H9 (cell line): ENCODE measurements around the gene SEMA3E. TPM values are rescaled to one million over a fixed set of nuclear protein-coding genes. Genes with fewer than 3 reads are reported as not detected.
"Not testable (repeated sequence)": the region's sequence is repeated elsewhere in the genome, so short reads cannot be mapped to it uniquely, and the experiment has no call there.

ENCODE experiments used
- DNase-seq: peaks from one replicate; pipeline ENCODE4 v3.0.0-alpha.2; 2017
- H2AFZ ChIP-seq: one replicate; pipeline ENCODE4 v1.6.1; 2013; ENCODE audit warnings: mild to moderate bottlenecking, low read length, control low read depth, moderate library complexity
- H2AK5ac ChIP-seq: 2 replicates; pipeline ENCODE4 v1.6.1; 2013; ENCODE audit warnings: low read length, control low read depth, mixed read lengths; ENCODE audit not compliant: insufficient read length
- H2BK120ac ChIP-seq: one replicate; pipeline ENCODE4 v1.6.1; 2013; ENCODE audit warnings: low read depth, mild to moderate bottlenecking, low read length, control low read depth, inconsistent platforms; ENCODE audit not compliant: poor library complexity, severe bottlenecking
- H2BK12ac ChIP-seq: 2 replicates; pipeline ENCODE4 v1.6.1; 2013; ENCODE audit warnings: low read length, control low read depth, mixed read lengths, low read depth; ENCODE audit not compliant: insufficient read length
- H2BK15ac ChIP-seq: 2 replicates; pipeline ENCODE4 v1.6.1; 2013; ENCODE audit warnings: low read depth, low read length, control low read depth
- H2BK20ac ChIP-seq: one replicate; pipeline ENCODE4 v1.6.1; 2013; ENCODE audit warnings: low read depth, mild to moderate bottlenecking, low read length, control low read depth, inconsistent platforms; ENCODE audit not compliant: poor library complexity, severe bottlenecking
- H2BK5ac ChIP-seq: 2 replicates; pipeline ENCODE4 v1.6.1; 2013; ENCODE audit warnings: low read length, control low read depth, mixed read lengths; ENCODE audit not compliant: insufficient read length
- H3K14ac ChIP-seq: 2 replicates; pipeline ENCODE4 v1.6.1; 2013; ENCODE audit warnings: low read length, control low read depth; ENCODE audit not compliant: insufficient read depth
- H3K18ac ChIP-seq: 2 replicates; pipeline ENCODE4 v1.6.1; 2013; ENCODE audit warnings: low read depth, mild to moderate bottlenecking, mixed read lengths, low read length, control low read depth; ENCODE audit not compliant: insufficient read length
- H3K23ac ChIP-seq: 2 replicates; pipeline ENCODE4 v1.6.1; 2013; ENCODE audit warnings: low read length, control low read depth, mixed read lengths, low read depth; ENCODE audit not compliant: insufficient read length
- H3K23me2 ChIP-seq: 2 replicates; pipeline ENCODE4 v1.6.1; 2013; ENCODE audit warnings: low read depth, mild to moderate bottlenecking, mixed read lengths, low read length, control low read depth; ENCODE audit not compliant: insufficient read length, poor library complexity, severe bottlenecking
- H3K27ac ChIP-seq: 2 replicates; pipeline ENCODE4 v1.5.1; 2013; ENCODE audit warnings: low read length, control low read depth, mixed read lengths, low read depth; ENCODE audit not compliant: insufficient read length
- H3K27me3 ChIP-seq: 2 replicates; pipeline ENCODE4 v1.6.1; 2013; ENCODE audit warnings: low read length, control low read depth, inconsistent platforms; ENCODE audit not compliant: insufficient read depth
- H3K4ac ChIP-seq: 2 replicates; pipeline ENCODE4 v1.6.1; 2013; ENCODE audit warnings: low read depth, mild to moderate bottlenecking, control low read depth, inconsistent platforms, low read length, moderate library complexity
- H3K4me1 ChIP-seq: 2 replicates; pipeline ENCODE4 v1.6.1; 2013; ENCODE audit warnings: low read length, control low read depth, inconsistent platforms; ENCODE audit not compliant: insufficient read depth
- H3K4me2 ChIP-seq: 2 replicates; pipeline ENCODE4 v1.6.1; 2013; ENCODE audit warnings: low read length, control low read depth, mixed read lengths; ENCODE audit not compliant: insufficient read length, insufficient read depth
- H3K56ac ChIP-seq: 2 replicates; pipeline ENCODE4 v1.6.1; 2013; ENCODE audit warnings: low read depth, mild to moderate bottlenecking, mixed read lengths, low read length, control low read depth; ENCODE audit not compliant: insufficient read length
- H3K79me1 ChIP-seq: 2 replicates; pipeline ENCODE4 v1.6.1; 2013; ENCODE audit warnings: low read depth, mild to moderate bottlenecking, moderate library complexity, low read length, control low read depth, inconsistent platforms; ENCODE audit not compliant: insufficient read depth, poor library complexity, severe bottlenecking
- H3K79me2 ChIP-seq: 2 replicates; pipeline ENCODE4 v1.6.1; 2013; ENCODE audit warnings: low read length, control low read depth, inconsistent platforms; ENCODE audit not compliant: insufficient read depth
- H3K9ac ChIP-seq: 2 replicates; pipeline ENCODE4 v1.6.1; 2013; ENCODE audit warnings: low read length, control low read depth, mixed read lengths; ENCODE audit not compliant: insufficient read length; ENCODE audit errors: extremely low read depth
- H3K9me3 ChIP-seq: one replicate; pipeline ENCODE4 v1.6.1; 2013; ENCODE audit warnings: low read depth, low read length, inconsistent platforms; ENCODE audit not compliant: control insufficient read depth
- H3T11ph ChIP-seq: one replicate; pipeline ENCODE4 v1.6.1; 2013; ENCODE audit warnings: mild to moderate bottlenecking, low read length, control low read depth, inconsistent platforms
- H4K20me1 ChIP-seq: one replicate; pipeline ENCODE4 v1.6.1; 2013; ENCODE audit not compliant: control insufficient read depth, insufficient read length, insufficient read depth
- H4K5ac ChIP-seq: 2 replicates; pipeline ENCODE4 v1.6.1; 2013; ENCODE audit warnings: low read depth, mild to moderate bottlenecking, mixed read lengths, low read length, control low read depth; ENCODE audit not compliant: insufficient read length
- H4K8ac ChIP-seq: replicated peaks from 2 replicates; pipeline ENCODE4 v1.6.1; 2013; ENCODE audit warnings: low read length, control low read depth, mixed read lengths, low read depth; ENCODE audit not compliant: insufficient read length
- H4K91ac ChIP-seq: 2 replicates; pipeline ENCODE4 v1.6.1; 2013; ENCODE audit warnings: low read depth, mild to moderate bottlenecking, moderate library complexity, mixed read lengths, low read length, control low read depth; ENCODE audit not compliant: insufficient read length
- H3K27ac Mint-ChIP-seq, 3 experiments: 2 replicates in 2 of 3; 3 replicates in 1 of 3; pipeline ENCODE4 v1.8.0; 2020 to 2021; ENCODE audit warnings: mixed read lengths in 3 of 3, mild to moderate bottlenecking in 1 of 3, moderate library complexity in 1 of 3
- H3K27me3 Mint-ChIP-seq: 2 replicates; pipeline ENCODE4 v1.8.0; 2021; ENCODE audit warnings: low read depth, mild to moderate bottlenecking, moderate library complexity, mixed read lengths
- H3K36me3 Mint-ChIP-seq, 3 experiments: 2 replicates in 2 of 3; 3 replicates in 1 of 3; pipeline ENCODE4 v1.8.0; 2020 to 2021; ENCODE audit warnings: low read depth in 3 of 3, mixed read lengths in 3 of 3; ENCODE audit not compliant: insufficient read depth in 1 of 3
- H3K4me1 Mint-ChIP-seq, 2 experiments: 2 replicates each; pipeline ENCODE4 v1.8.0; 2020; ENCODE audit warnings: mixed read lengths in 2 of 2
- H3K4me3 Mint-ChIP-seq, 2 experiments: 2 replicates in 1 of 2; 3 replicates in 1 of 2; pipeline ENCODE4 v1.8.0; 2020 to 2021; ENCODE audit warnings: mild to moderate bottlenecking in 2 of 2, mixed read lengths in 2 of 2, moderate library complexity in 1 of 2
- H3K9me3 Mint-ChIP-seq, 2 experiments: 2 replicates in 1 of 2; 3 replicates in 1 of 2; pipeline ENCODE4 v1.8.0; 2020; ENCODE audit warnings: mild to moderate bottlenecking in 2 of 2, mixed read lengths in 2 of 2, moderate library complexity in 1 of 2
- WGBS: extraction: QIAGEN DNeasy Blood & Tissue Kit; methylation state at CpG from one replicate; pipeline ENCODE4 v1.1.7; 2013; ENCODE audit warnings: missing lambda C conversion rate, low lambda C conversion rate, mixed read lengths; ENCODE audit not compliant: insufficient read length; ENCODE audit errors: extremely low coverage; 5-methylcytosine and 5-hydroxymethylcytosine counted together
- total RNA-seq: library from RNA; stranded (reverse); gene quantifications from 2 replicates; pipeline ENCODE4 v1.2.1, GENCODE V29; 2021

SEMA3E gene
- total RNA-seq, 1 experiment from 2014 or later: 0.39 TPM

DNA sequence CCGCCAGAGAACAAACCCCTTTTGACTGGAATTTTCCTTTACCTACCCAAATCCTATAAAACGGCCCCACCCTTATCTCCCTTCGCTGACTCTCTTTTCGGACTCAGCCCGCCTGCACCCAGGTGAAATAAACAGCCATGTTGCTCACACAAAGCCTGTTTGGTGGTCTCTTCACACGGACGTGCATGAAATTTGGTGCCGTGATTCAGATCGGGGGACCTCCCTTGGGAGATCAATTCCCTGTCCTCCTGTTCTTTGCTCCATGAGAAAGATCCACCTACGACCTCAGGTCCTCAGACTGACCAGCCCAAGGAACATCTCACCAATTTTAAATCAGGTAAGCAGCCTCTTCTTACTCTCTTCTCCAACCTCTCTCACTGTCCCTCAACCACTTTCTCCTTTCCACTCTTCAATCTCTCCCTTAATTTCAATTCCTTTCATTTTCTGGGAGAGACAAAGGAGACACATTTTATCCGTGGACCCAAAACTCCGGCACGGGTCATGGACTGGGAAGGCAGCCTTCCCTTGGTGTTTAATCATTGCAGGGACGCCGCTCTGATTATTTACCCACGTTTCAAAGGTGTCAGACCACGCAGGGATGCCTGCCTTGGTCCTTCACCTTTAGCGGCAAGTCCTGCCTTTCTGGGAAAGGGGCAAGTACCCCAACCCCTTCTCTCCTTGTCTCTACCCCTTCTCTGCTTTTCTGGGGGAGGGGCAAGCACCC is 188.8 kb downstream of the SEMA3E start:
- H2AFZ ChIP-seq, H4K8ac ChIP-seq, H2BK20ac ChIP-seq, H3K23ac ChIP-seq, H2BK15ac ChIP-seq, H3K18ac ChIP-seq, H2AK5ac ChIP-seq, H3K23me2 ChIP-seq, H2BK12ac ChIP-seq, DNase-seq, H3K9me3 ChIP-seq, H3K27me3 ChIP-seq, H3K56ac ChIP-seq, H4K20me1 ChIP-seq, H2BK120ac ChIP-seq, H3K4ac ChIP-seq, H4K91ac ChIP-seq, H3K79me1 ChIP-seq, H3T11ph ChIP-seq, H3K4me1 ChIP-seq, H4K5ac ChIP-seq, H3K27me3 Mint-ChIP-seq: not testable (repeated sequence)
- H3K9me3 Mint-ChIP-seq: peaks cover 10 to 16% of the 10 kb centered on the region in 2 experiments
- H3K4me3 Mint-ChIP-seq: peak overlapping the region; percentile 97 to 98
- H3K4me2 ChIP-seq: peak overlapping the region; percentile 21
- H3K9ac ChIP-seq: peak overlapping the region; percentile 97
- peaks cover 10% of the 10 kb centered on the region; the same call in 1 of the 2 replicates for H3K79me2 ChIP-seq
- peak overlapping the region; percentile 87 for H2BK5ac ChIP-seq
- H3K36me3 Mint-ChIP-seq: peaks cover 50 to 54% (median 51%) of the 10 kb centered on the region in 3 experiments
- peak overlapping the region; percentile 85 for H3K27ac ChIP-seq
- WGBS: no CpG with 5 or more reads among the region's 18 CpGs
- peaks cover 43 to 58% of the 10 kb centered on the region in 2 experiments for H3K4me1 Mint-ChIP-seq
- peak overlapping the region; percentile 71; the same call in 1 of the 2 replicates for H3K14ac ChIP-seq
- peak overlapping the region; percentile 99 to 100 (median 99) for H3K27ac Mint-ChIP-seq

DNA sequence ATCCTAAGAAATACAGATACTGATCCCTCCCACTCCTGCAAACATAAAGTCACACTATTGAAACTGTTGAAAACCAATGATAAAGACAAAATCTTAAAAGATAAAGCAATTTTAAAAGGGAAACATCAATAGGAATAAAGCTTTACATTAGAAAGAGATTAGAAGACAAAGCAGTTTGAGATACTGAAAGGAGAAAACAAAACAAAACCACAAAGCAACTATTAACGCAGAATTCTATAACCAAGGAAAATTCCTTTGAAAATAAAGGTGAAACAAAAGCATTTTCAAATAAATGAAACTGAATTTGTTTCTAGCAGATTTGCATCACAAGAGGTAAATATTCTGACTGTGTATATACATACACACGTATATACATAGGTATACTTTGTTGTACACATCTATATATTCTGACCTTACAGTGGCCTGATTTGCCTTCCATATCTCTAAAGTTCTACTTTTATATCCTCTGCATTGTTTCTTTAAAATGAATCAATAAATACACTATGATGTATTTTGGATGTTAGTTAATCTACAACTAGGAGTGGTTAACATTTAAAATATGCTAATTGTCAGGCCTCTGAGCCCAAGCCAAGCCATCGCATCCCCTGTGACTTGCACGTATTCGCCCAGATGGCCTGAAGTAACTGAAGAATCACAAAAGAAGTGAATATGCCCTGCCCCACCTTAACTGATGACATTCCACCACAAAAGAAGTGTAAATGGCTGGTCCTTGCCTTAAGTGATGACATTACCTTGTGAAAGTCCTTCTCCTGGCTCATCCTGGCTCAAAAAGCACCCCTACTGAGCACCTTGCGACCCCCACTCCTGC is 189.6 kb downstream of the SEMA3E start:
- not testable (repeated sequence) for H4K8ac ChIP-seq, H3K56ac ChIP-seq, H3K9me3 ChIP-seq, H4K91ac ChIP-seq, H3K4me1 ChIP-seq, H2BK20ac ChIP-seq, H3K27me3 ChIP-seq, H3K18ac ChIP-seq, H4K5ac ChIP-seq, H2AFZ ChIP-seq, H3K23ac ChIP-seq, H2BK12ac ChIP-seq, H3K79me1 ChIP-seq, H3K23me2 ChIP-seq, H2BK5ac ChIP-seq, H2BK120ac ChIP-seq, H4K20me1 ChIP-seq, H3T11ph ChIP-seq, H2AK5ac ChIP-seq, H3K4me2 ChIP-seq, H3K9ac ChIP-seq, DNase-seq, H3K14ac ChIP-seq, H3K27me3 Mint-ChIP-seq, H3K4ac ChIP-seq, H2BK15ac ChIP-seq
- Histone ChIP-seq H3K27ac (peak overlapping the region; percentile 57), H3K79me2 (peaks cover 10% of the 10 kb centered on the region; the same call in 1 of the 2 replicates)
- peak overlapping the region; percentile 99 to 100 (median 99) for H3K27ac Mint-ChIP-seq
- no CpG with 5 or more reads among the region's 6 CpGs for whole genome bisulfite sequencing
- peaks cover 40 to 51% of the 10 kb centered on the region in 2 experiments for H3K4me1 Mint-ChIP-seq
- peak overlapping the region; percentile 97 to 98 for H3K4me3 Mint-ChIP-seq
- peaks cover 10 to 16% of the 10 kb centered on the region in 2 experiments for H3K9me3 Mint-ChIP-seq
- peaks cover 43 to 47% (median 44%) of the 10 kb centered on the region in 3 experiments for H3K36me3 Mint-ChIP-seq
